ENCODE data around the gene JARID2. TPM values are rescaled to one million over a fixed set of nuclear protein-coding genes. Genes with fewer than 3 reads are reported as not detected.

Gene JARID2
- total and polyA plus RNA-seq, 9 of the 15 experiments (the other 6 are each of a cell fraction or from before 2014, with no cell fraction given) = 5.0 to 29.0 (median 15.6) TPM

DNA sequence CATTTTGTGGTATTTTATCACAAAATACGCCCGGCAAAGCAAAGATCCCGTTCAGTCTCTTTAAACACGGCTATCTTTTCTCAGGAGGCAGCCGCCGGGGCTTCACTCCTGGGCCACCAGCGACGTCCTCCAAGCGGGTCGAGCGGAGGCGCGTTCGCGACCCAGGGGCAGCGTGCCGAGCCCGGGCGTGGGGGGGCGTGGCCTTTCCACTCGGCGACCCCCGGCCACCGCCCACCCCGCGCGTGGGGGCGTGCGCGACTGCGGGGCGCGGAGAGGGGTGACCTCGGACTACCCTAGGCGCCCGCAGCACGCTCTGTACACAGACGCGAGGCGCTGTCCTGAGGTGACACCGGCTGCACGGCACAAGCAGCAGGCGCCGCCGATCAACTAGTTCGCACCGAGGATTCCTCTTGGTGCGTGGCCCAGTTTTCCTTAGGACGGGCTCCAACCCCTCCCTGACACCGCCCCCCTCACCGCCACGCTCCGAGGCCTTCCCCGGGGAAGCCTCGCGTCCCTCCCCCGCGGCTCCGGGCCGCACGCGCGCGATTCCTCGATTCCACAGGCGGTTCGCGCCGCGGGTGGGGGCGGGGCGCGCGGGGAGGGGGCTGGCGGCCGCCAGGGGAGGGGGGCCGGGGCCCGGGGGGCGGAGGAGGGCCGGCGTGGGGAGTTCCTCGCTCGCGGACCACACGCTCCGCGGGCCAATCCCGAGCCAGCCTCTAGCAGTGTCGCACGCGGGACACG, 1.1 kb upstream of the JARID2 start (continued):
- TF ChIP-seq, protein P1, sequence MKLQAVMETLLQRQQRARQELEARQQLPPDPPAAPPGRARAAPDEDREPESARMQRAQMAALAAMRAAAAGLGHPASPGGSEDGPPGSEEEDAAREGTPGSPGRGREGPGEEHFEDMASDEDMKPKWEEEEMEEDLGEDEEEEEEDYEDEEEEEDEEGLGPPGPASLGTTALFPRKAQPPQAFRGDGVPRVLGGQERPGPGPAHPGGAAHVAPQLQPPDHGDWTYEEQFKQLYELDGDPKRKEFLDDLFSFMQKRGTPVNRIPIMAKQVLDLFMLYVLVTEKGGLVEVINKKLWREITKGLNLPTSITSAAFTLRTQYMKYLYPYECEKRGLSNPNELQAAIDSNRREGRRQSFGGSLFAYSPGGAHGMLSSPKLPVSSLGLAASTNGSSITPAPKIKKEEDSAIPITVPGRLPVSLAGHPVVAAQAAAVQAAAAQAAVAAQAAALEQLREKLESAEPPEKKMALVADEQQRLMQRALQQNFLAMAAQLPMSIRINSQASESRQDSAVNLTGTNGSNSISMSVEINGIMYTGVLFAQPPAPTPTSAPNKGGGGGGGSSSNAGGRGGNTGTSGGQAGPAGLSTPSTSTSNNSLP (IDR thresholded peaks at IDR 0.05; ENCODE audit: borderline replicate concordance, low read depth, low read length) = no peak
- TF ChIP-seq CBFB (CRISPR knock-in tag; IDR thresholded peaks at IDR 0.05) = no peak
- TF ChIP-seq, protein P2, sequence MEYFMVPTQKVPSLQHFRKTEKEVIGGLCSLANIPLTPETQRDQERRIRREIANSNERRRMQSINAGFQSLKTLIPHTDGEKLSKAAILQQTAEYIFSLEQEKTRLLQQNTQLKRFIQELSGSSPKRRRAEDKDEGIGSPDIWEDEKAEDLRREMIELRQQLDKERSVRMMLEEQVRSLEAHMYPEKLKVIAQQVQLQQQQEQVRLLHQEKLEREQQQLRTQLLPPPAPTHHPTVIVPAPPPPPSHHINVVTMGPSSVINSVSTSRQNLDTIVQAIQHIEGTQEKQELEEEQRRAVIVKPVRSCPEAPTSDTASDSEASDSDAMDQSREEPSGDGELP (CRISPR knock-in tag; IDR thresholded peaks at IDR 0.05; ENCODE audit: borderline replicate concordance) = no peak
- TF ChIP-seq MYC (IDR thresholded peaks at IDR 0.05; ENCODE audit: low read depth, low read length) = no peak; the same call in none of the 2 replicates
- TF ChIP-seq MYC (CRISPR knock-in tag; IDR thresholded peaks at IDR 0.05; ENCODE audit: borderline replicate concordance, low read depth) = no peak
- TF ChIP-seq, protein P3, sequence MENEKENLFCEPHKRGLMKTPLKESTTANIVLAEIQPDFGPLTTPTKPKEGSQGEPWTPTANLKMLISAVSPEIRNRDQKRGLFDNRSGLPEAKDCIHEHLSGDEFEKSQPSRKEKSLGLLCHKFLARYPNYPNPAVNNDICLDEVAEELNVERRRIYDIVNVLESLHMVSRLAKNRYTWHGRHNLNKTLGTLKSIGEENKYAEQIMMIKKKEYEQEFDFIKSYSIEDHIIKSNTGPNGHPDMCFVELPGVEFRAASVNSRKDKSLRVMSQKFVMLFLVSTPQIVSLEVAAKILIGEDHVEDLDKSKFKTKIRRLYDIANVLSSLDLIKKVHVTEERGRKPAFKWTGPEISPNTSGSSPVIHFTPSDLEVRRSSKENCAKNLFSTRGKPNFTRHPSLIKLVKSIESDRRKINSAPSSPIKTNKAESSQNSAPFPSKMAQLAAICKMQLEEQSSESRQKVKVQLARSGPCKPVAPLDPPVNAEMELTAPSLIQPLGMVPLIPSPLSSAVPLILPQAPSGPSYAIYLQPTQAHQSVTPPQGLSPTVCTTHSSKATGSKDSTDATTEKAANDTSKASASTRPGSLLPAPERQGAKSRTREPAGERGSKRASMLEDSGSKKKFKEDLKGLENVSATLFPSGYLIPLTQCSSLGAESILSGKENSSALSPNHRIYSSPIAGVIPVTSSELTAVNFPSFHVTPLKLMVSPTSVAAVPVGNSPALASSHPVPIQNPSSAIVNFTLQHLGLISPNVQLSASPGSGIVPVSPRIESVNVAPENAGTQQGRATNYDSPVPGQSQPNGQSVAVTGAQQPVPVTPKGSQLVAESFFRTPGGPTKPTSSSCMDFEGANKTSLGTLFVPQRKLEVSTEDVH (IDR thresholded peaks at IDR 0.05; ENCODE audit: low read depth, partially characterized antibody) = no peak
- TF ChIP-seq KDM4B (IDR thresholded peaks at IDR 0.05; ENCODE audit: borderline replicate concordance in 2 of 2, low read depth in 1 of 2) = no peak
- TF ChIP-seq, protein P4, sequence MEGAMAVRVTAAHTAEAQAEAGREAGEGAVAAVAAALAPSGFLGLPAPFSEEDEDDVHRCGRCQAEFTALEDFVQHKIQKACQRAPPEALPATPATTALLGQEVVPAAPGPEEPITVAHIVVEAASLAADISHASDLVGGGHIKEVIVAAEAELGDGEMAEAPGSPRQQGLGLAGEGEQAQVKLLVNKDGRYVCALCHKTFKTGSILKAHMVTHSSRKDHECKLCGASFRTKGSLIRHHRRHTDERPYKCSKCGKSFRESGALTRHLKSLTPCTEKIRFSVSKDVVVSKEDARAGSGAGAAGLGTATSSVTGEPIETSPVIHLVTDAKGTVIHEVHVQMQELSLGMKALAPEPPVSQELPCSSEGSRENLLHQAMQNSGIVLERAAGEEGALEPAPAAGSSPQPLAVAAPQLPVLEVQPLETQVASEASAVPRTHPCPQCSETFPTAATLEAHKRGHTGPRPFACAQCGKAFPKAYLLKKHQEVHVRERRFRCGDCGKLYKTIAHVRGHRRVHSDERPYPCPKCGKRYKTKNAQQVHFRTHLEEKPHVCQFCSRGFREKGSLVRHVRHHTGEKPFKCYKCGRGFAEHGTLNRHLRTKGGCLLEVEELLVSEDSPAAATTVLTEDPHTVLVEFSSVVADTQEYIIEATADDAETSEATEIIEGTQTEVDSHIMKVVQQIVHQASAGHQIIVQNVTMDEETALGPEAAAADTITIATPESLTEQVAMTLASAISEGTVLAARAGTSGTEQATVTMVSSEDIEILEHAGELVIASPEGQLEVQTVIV (CRISPR knock-in tag; IDR thresholded peaks at IDR 0.05; ENCODE audit: borderline replicate concordance) = no peak
- peak; percentile 81 for TF ChIP-seq RB1 (IDR thresholded peaks at IDR 0.05; ENCODE audit: low read depth)
- TF ChIP-seq, protein P5, sequence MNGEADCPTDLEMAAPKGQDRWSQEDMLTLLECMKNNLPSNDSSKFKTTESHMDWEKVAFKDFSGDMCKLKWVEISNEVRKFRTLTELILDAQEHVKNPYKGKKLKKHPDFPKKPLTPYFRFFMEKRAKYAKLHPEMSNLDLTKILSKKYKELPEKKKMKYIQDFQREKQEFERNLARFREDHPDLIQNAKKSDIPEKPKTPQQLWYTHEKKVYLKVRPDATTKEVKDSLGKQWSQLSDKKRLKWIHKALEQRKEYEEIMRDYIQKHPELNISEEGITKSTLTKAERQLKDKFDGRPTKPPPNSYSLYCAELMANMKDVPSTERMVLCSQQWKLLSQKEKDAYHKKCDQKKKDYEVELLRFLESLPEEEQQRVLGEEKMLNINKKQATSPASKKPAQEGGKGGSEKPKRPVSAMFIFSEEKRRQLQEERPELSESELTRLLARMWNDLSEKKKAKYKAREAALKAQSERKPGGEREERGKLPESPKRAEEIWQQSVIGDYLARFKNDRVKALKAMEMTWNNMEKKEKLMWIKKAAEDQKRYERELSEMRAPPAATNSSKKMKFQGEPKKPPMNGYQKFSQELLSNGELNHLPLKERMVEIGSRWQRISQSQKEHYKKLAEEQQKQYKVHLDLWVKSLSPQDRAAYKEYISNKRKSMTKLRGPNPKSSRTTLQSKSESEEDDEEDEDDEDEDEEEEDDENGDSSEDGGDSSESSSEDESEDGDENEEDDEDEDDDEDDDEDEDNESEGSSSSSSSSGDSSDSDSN (IDR thresholded peaks at IDR 0.05; ENCODE audit: borderline replicate concordance in 1 of 2, low read depth in 2 of 2, low read length in 2 of 2) = peak in 1 of 2 experiments; percentile 1; a peak in 1 of 4 replicates
- no peak for TF ChIP-seq ZNF140 (CRISPR knock-in tag; IDR thresholded peaks at IDR 0.05)
- TF ChIP-seq TRIM28 (IDR thresholded peaks at IDR 0.05) = no peak

Measured in K562 (cell line).